BLaER1 treated with 17β-estradiol and CSF1 and Interleukin-3, amounts not matched to agents 10 nM and 100 nM (cell line): ENCODE measurements around the gene MYRFL.

Experiments
- H3K27ac ChIP-seq, 11 experiments: shearing (Covaris generic); formaldehyde crosslinking; 2 replicates each; pipeline ENCODE4 v1.8.1; 2022
- H3K27me3 ChIP-seq, 11 experiments: shearing (Covaris generic); formaldehyde crosslinking; 2 replicates each; pipeline ENCODE4 v1.8.1; 2022
- H3K36me3 ChIP-seq, 11 experiments: shearing (Covaris generic); formaldehyde crosslinking; 2 replicates each; pipeline ENCODE4 v1.8.1; 2022
- H3K4me1 ChIP-seq, 10 experiments: shearing (Covaris generic); formaldehyde crosslinking; 2 replicates each; pipeline ENCODE4 v1.8.1; 2022
- H3K4me2 ChIP-seq, 11 experiments: shearing (Covaris generic); formaldehyde crosslinking; 2 replicates each; pipeline ENCODE4 v1.8.1; 2022
- H3K4me3 ChIP-seq, 10 experiments: shearing (Covaris generic); formaldehyde crosslinking; 2 replicates each; pipeline ENCODE4 v1.8.1; 2022
- H3K9ac ChIP-seq, 11 experiments: shearing (Covaris generic); formaldehyde crosslinking; 2 replicates each; pipeline ENCODE4 v1.8.1; 2022
- H3K9me3 ChIP-seq, 11 experiments: shearing (Covaris generic); formaldehyde crosslinking; replicated peaks in 1 of 11; 2 replicates each; pipeline ENCODE4 v1.8.1; 2022
- H4K20me1 ChIP-seq, 11 experiments: shearing (Covaris generic); formaldehyde crosslinking; 2 replicates each; pipeline ENCODE4 v1.8.1; 2022
- Cebpa-rat ChIP-seq, 11 experiments: shearing (Covaris generic); IDR thresholded peaks; 2 replicates each; pipeline ENCODE4 v1.8.1; 2022

Gene MYRFL

GRCh38 chr12:69884386-69884785 is 59.4 kb downstream of the MYRFL start:
- Histone ChIP-seq H3K27ac (no peak overlapping the region), H3K9ac (no peak overlapping the region)
- no peak for TF ChIP-seq Cebpa-rat (IDR thresholded peaks at IDR 0.05)

GRCh38 chr12:69885658-69886057 is 60.6 kb downstream of the MYRFL start:
- H3K27me3 ChIP-seq = no peaks in the 10 kb centered on the region
- H3K4me3 ChIP-seq = no peak overlapping the region
- no peaks in the 10 kb centered on the region for H4K20me1 ChIP-seq
- H3K4me2 ChIP-seq = 0 out of 22 replicates have a peak overlapping the region, but pooled peaks of 1 of the 11 experiments have one; percentile 12
- no peaks in the 10 kb centered on the region for H3K36me3 ChIP-seq
- TF ChIP-seq Cebpa-rat (IDR thresholded peaks at IDR 0.05) = no peak
- no peak overlapping the region for H3K9ac ChIP-seq
- no peak overlapping the region for H3K27ac ChIP-seq
- H3K4me1 ChIP-seq = peaks cover 0 to 17% (median 0%) of the 10 kb centered on the region in 10 experiments; a peak in 3 of 20 replicates
- no peaks in the 10 kb centered on the region for H3K9me3 ChIP-seq

More at GRCh38 chr12:69884386-69884785, 59.4 kb downstream of the MYRFL start:
- Histone ChIP-seq H3K27me3 (no peaks in the 10 kb centered on the region), H3K4me1 (peaks cover 0 to 17% (median 0%) of the 10 kb centered on the region in 10 experiments; a peak in 4 of 20 replicates), H3K9me3 (no peaks in the 10 kb centered on the region), H3K4me2 (no peak overlapping the region), H4K20me1 (no peaks in the 10 kb centered on the region), H3K4me3 (no peak overlapping the region), H3K36me3 (no peaks in the 10 kb centered on the region)

GRCh38 chr12:69886109-69886508 is 61.1 kb downstream of the MYRFL start:
- Histone ChIP-seq H3K4me1 (peaks cover 0 to 17% (median 0%) of the 10 kb centered on the region in 10 experiments; a peak in 3 of 20 replicates), H3K36me3 (no peaks in the 10 kb centered on the region), H3K4me3 (no peak overlapping the region), H3K27me3 (no peaks in the 10 kb centered on the region), H3K27ac (no peak overlapping the region), H4K20me1 (no peaks in the 10 kb centered on the region), H3K4me2 (0 out of 22 replicates have a peak overlapping the region, but pooled peaks of 1 of the 11 experiments have one; percentile 12), H3K9ac (no peak overlapping the region), H3K9me3 (no peaks in the 10 kb centered on the region)
- TF ChIP-seq Cebpa-rat (IDR thresholded peaks at IDR 0.05) = no peak

- peaks cover 0 to 17% (median 0%) of the 10 kb centered on the region in 10 experiments; a peak in 3 of 20 replicates for H3K4me1 ChIP-seq
- H3K27me3 ChIP-seq = no peaks in the 10 kb centered on the region
- H3K36me3 ChIP-seq = no peaks in the 10 kb centered on the region
- H3K4me2 ChIP-seq = no peak overlapping the region
- no peak for TF ChIP-seq Cebpa-rat (IDR thresholded peaks at IDR 0.05)
- H3K9me3 ChIP-seq = no peaks in the 10 kb centered on the region
- no peaks in the 10 kb centered on the region for H4K20me1 ChIP-seq
- no peak overlapping the region for H3K27ac ChIP-seq
- no peak overlapping the region for H3K9ac ChIP-seq
- H3K4me3 ChIP-seq = no peak overlapping the region
Observed at GRCh38 chr12:69886715-69887114, 61.7 kb downstream of the MYRFL start.

- Histone ChIP-seq H3K27ac (no peak overlapping the region), H3K4me2 (no peak overlapping the region), H3K4me3 (no peak overlapping the region), H3K9ac (no peak overlapping the region), H3K27me3 (no peaks in the 10 kb centered on the region), H3K36me3 (no peaks in the 10 kb centered on the region), H3K4me1 (peaks cover 0 to 17% (median 0%) of the 10 kb centered on the region in 10 experiments; a peak in 3 of 20 replicates), H3K9me3 (no peaks in the 10 kb centered on the region), H4K20me1 (no peaks in the 10 kb centered on the region)
- no peak for TF ChIP-seq Cebpa-rat (IDR thresholded peaks at IDR 0.05)
Observed at GRCh38 chr12:69888901-69889300, 63.9 kb downstream of the MYRFL start.

- H3K9ac ChIP-seq = no peak overlapping the region
- H3K27ac ChIP-seq = no peak overlapping the region
- no peaks in the 10 kb centered on the region for H3K9me3 ChIP-seq
- peaks cover 0 to 9% (median 0%) of the 10 kb centered on the region in 10 experiments; a peak in 3 of 20 replicates for H3K4me1 ChIP-seq
- no peak overlapping the region for H3K4me2 ChIP-seq
- H4K20me1 ChIP-seq = no peaks in the 10 kb centered on the region
- H3K36me3 ChIP-seq = no peaks in the 10 kb centered on the region
- no peak for TF ChIP-seq Cebpa-rat (IDR thresholded peaks at IDR 0.05)
- no peak overlapping the region for H3K4me3 ChIP-seq
- H3K27me3 ChIP-seq = no peaks in the 10 kb centered on the region
Observed at GRCh38 chr12:69894800-69895383, 69.9 kb downstream of the MYRFL start.

GRCh38 chr12:69896653-69897381 is 71.8 kb downstream of the MYRFL start:
- TF ChIP-seq Cebpa-rat (IDR thresholded peaks at IDR 0.05) = no peak

GRCh38 chr12:69897744-69898143 is 72.7 kb downstream of the MYRFL start:
- H3K4me3 ChIP-seq = no peak overlapping the region
- no peak overlapping the region; a peak in 1 of 22 replicates for H3K4me2 ChIP-seq
- H3K27ac ChIP-seq = no peak overlapping the region
- H3K9me3 ChIP-seq = no peaks in the 10 kb centered on the region
- H3K27me3 ChIP-seq = no peaks in the 10 kb centered on the region
- H3K36me3 ChIP-seq = no peaks in the 10 kb centered on the region
- no peak for TF ChIP-seq Cebpa-rat (IDR thresholded peaks at IDR 0.05)
- no peak overlapping the region for H3K9ac ChIP-seq
- no peaks in the 10 kb centered on the region for H4K20me1 ChIP-seq
- H3K4me1 ChIP-seq = peaks cover 8 to 23% (median 15%) of the 10 kb centered on the region in 10 experiments

More at GRCh38 chr12:69896653-69897381, 71.8 kb downstream of the MYRFL start:
- Histone ChIP-seq H3K4me2 (no peak overlapping the region), H3K9ac (no peak overlapping the region), H3K4me3 (no peak overlapping the region), H3K9me3 (no peaks in the 10 kb centered on the region), H3K36me3 (no peaks in the 10 kb centered on the region), H3K4me1 (peaks cover 8 to 23% (median 15%) of the 10 kb centered on the region in 10 experiments), H3K27ac (no peak overlapping the region), H4K20me1 (no peaks in the 10 kb centered on the region), H3K27me3 (no peaks in the 10 kb centered on the region)

GRCh38 chr12:69898236-69898635 is 73.2 kb downstream of the MYRFL start:
- Histone ChIP-seq H3K27ac (no peak overlapping the region), H3K4me3 (no peak overlapping the region), H3K27me3 (no peaks in the 10 kb centered on the region), H3K36me3 (no peaks in the 10 kb centered on the region), H3K9ac (no peak overlapping the region), H3K9me3 (no peaks in the 10 kb centered on the region), H4K20me1 (no peaks in the 10 kb centered on the region), H3K4me1 (peaks cover 8 to 23% (median 15%) of the 10 kb centered on the region in 10 experiments), H3K4me2 (no peak overlapping the region)
- no peak for TF ChIP-seq Cebpa-rat (IDR thresholded peaks at IDR 0.05)
